IMR-90 (cell line): Measurements from ENCODE around the gene DIP2C.

Experiments
- BHLHE40 ChIP-seq: fragments of 150-350 bp; IDR thresholded peaks from 2 replicates; pipeline ENCODE4 v1.6.1; 2016; ENCODE audit warnings: mild to moderate bottlenecking, low read depth, low read length
- CEBPB ChIP-seq: IDR thresholded peaks from 2 replicates; pipeline ENCODE4 v1.6.1; 2012; ENCODE audit warnings: low read depth, low read length, improper control_type of control experiment
- CTCF ChIP-seq: conservative IDR thresholded peaks from 2 replicates; pipeline ENCODE4 v1.5.1; 2012; ENCODE audit warnings: mild to moderate bottlenecking, low read depth, low read length, improper control_type of control experiment
- ELK1 ChIP-seq: fragments of 150-350 bp; IDR thresholded peaks from 2 replicates; pipeline ENCODE4 v1.6.1; 2016; ENCODE audit warnings: low read depth, mild to moderate bottlenecking, low read length, moderate library complexity, borderline replicate concordance
- FOS ChIP-seq: fragments of 150-350 bp; IDR thresholded peaks from 2 replicates; pipeline ENCODE4 v1.6.1; 2016; ENCODE audit warnings: low read depth, low read length
- MAZ ChIP-seq: IDR thresholded peaks from 2 replicates; pipeline ENCODE4 v1.6.1; 2012; ENCODE audit warnings: low read depth, mild to moderate bottlenecking, low read length, improper control_type of control experiment, moderate library complexity, borderline replicate concordance
- MXI1 ChIP-seq: IDR thresholded peaks from 2 replicates; pipeline ENCODE4 v1.6.1; 2012; ENCODE audit warnings: low read depth, mild to moderate bottlenecking, low read length, moderate library complexity, borderline replicate concordance
- POLR2A ChIP-seq: IDR thresholded peaks from 2 replicates; pipeline ENCODE4 v1.6.1; 2012; ENCODE audit warnings: mild to moderate bottlenecking, low read depth, low read length
- RAD21 ChIP-seq: IDR thresholded peaks from 2 replicates; pipeline ENCODE4 v1.6.1; 2012; ENCODE audit warnings: low read length, improper control_type of control experiment
- RCOR1 ChIP-seq: IDR thresholded peaks from 2 replicates; pipeline ENCODE4 v1.6.1; 2012; ENCODE audit warnings: mild to moderate bottlenecking, low read length, improper control_type of control experiment; ENCODE audit not compliant: insufficient replicate concordance
- SMC3 ChIP-seq: fragments of 150-350 bp; IDR thresholded peaks from 2 replicates; pipeline ENCODE4 v1.6.1; 2016; ENCODE audit warnings: low read depth, mild to moderate bottlenecking, antibody characterized with exemption, low read length, moderate library complexity
- USF2 ChIP-seq: fragments of 150-350 bp; IDR thresholded peaks from 2 replicates; pipeline ENCODE4 v1.6.1; 2017; ENCODE audit warnings: mild to moderate bottlenecking, antibody characterized with exemption, low read length, low read depth

- TF ChIP-seq POLR2A (no peak), CTCF (no peak), SMC3 (no peak), MXI1 (no peak), CEBPB (no peak), ELK1 (no peak), FOS (no peak), BHLHE40 (no peak), USF2 (no peak), RAD21 (no peak), MAZ (no peak), RCOR1 (no peak)
These were observed 362.4 kb downstream of the DIP2C start for GRCh38 chr10:326894-327635.
